GM12892 (cell line): ENCODE data around the gene GRAP.

Experiments
- POLR2A ChIP-seq: IDR thresholded peaks from 2 replicates; pipeline ENCODE4 v1.6.1; 2011; ENCODE audit warnings: low read depth, low read length, control low read depth
- POLR2AphosphoS5 ChIP-seq: IDR thresholded peaks from 2 replicates; pipeline ENCODE4 v1.6.1; 2011; ENCODE audit warnings: low read depth, low read length, control low read depth

DNA sequence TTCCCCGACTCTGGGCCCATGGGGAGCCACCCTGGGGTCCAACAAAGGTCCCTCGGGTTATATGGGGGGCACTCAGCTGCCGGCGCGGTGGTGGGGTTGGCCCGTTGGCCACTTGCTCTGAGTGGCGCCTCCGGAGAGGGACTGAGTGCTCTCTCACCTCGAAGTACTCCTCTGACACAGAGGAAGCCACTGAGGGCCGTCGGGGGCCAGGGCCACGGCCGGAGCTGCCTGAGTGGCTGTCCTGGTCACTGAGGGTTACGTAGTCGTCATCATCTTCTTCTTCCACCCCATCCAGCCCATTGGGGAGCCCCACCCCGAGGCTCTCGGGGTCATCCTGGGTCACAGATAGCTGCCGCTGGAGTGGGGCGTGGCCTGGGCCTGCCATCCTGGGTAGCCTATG lies 69.1 kb downstream of the GRAP start:
- TF ChIP-seq POLR2AphosphoS5 (no peak), POLR2A (no peak)
